HepG2 (cell line): ENCODE measurements around the gene NTSR2. TPM values are rescaled to one million over a fixed set of nuclear protein-coding genes. Genes with fewer than 3 reads are reported as not detected.
A peak's percentile ranks its signal among the peaks of the same experiment; 100 is the strongest.

Experiments
- AHDC1 ChIP-seq: sonication (generic); formaldehyde crosslinking; IDR thresholded peaks from 2 replicates; pipeline ENCODE4 v1.5.1; 2020; ENCODE audit warnings: mild to moderate bottlenecking, missing genetic modification reagents, borderline replicate concordance
- ARNT2 ChIP-seq: sonication (generic); formaldehyde crosslinking; IDR thresholded peaks from 2 replicates; pipeline ENCODE4 v1.8.0; 2022; ENCODE audit warnings: mild to moderate bottlenecking, low read depth, missing genetic modification reagents, moderate library complexity
- BRD4 ChIP-seq: sonication (generic); formaldehyde crosslinking; IDR thresholded peaks from 2 replicates; pipeline ENCODE4 v1.4.0; 2020; ENCODE audit warnings: missing genetic modification reagents
- FOSL1 ChIP-seq: sonication (generic); formaldehyde crosslinking; IDR thresholded peaks from 2 replicates; pipeline ENCODE4 v1.9.0; 2021; ENCODE audit warnings: missing genetic modification reagents, borderline replicate concordance
- HDAC1 ChIP-seq: sonication (generic); formaldehyde crosslinking; IDR thresholded peaks from 2 replicates; pipeline ENCODE4 v1.5.1; 2020; ENCODE audit warnings: mild to moderate bottlenecking, missing genetic modification reagents
- HNRNPLL ChIP-seq: fragments of 200-400 bp; formaldehyde crosslinking; IDR thresholded peaks from 2 replicates; pipeline ENCODE4 v1.6.1; 2017; ENCODE audit warnings: mild to moderate bottlenecking, low read depth, low read length; ENCODE audit not compliant: poor library complexity, severe bottlenecking
- MAF1 ChIP-seq: sonication (generic); formaldehyde crosslinking; IDR thresholded peaks from 2 replicates; pipeline ENCODE4 v1.5.0; 2020; ENCODE audit warnings: missing genetic modification reagents, borderline replicate concordance
- MAZ ChIP-seq, 2 experiments: sonication (generic) in 1 of 2; formaldehyde crosslinking in 1 of 2; IDR thresholded peaks; 2 replicates each; pipeline versions ENCODE4 v1.5.0 to v1.6.1; 2012 to 2020; ENCODE audit warnings: low read depth in 2 of 2, mild to moderate bottlenecking in 2 of 2, borderline replicate concordance in 1 of 2, improper control_type of control experiment in 1 of 2, low read length in 1 of 2, missing genetic modification reagents in 1 of 2, moderate library complexity in 1 of 2
- MXD4 ChIP-seq: IDR thresholded peaks from 2 replicates; pipeline ENCODE4 v1.6.1; 2016; ENCODE audit warnings: mild to moderate bottlenecking, missing biosample characterization, missing genetic modification reagents
- MXI1 ChIP-seq: IDR thresholded peaks from 3 replicates; pipeline ENCODE4 v1.6.1; 2012; ENCODE audit warnings: low read depth, low read length, inconsistent platforms, borderline replicate concordance
- NR2F2 ChIP-seq: IDR thresholded peaks from 2 replicates; pipeline ENCODE4 v1.6.1; 2012; ENCODE audit warnings: low read depth, inconsistent platforms, borderline replicate concordance
- SIN3B ChIP-seq: fragments of 150-350 bp; IDR thresholded peaks from 2 replicates; pipeline ENCODE4 v1.6.1; 2014; ENCODE audit warnings: low read length
- SOX6 ChIP-seq, 2 experiments: fragments of 450-650 bp in 1 of 2; sonication (generic) in 1 of 2; formaldehyde crosslinking in 1 of 2; IDR thresholded peaks; 2 replicates each; pipeline versions ENCODE4 v1.4.0 to v1.6.1; 2017 to 2020; ENCODE audit warnings: antibody characterized with exemption in 1 of 2, mild to moderate bottlenecking in 1 of 2, missing genetic modification reagents in 1 of 2
- ZFP37 ChIP-seq: sonication (generic); formaldehyde crosslinking; IDR thresholded peaks from 2 replicates; pipeline ENCODE4 v1.4.0; 2020; ENCODE audit warnings: missing genetic modification reagents, borderline replicate concordance
- ZNF574 ChIP-seq: sonication (generic); formaldehyde crosslinking; IDR thresholded peaks from 2 replicates; pipeline ENCODE4 v1.4.0; 2020; ENCODE audit warnings: missing genetic modification reagents
- polyA plus RNA-seq, 8 experiments: library from polyadenylated mRNA; depleted of rRNA in 3 of 8; stranded (reverse) in 7 of 8; unstranded in 1 of 8; fragments of >200 nt; fragmentation: Illumina TruSeq in 4 of 8; extraction: Trizol in 4 of 8; gene quantifications; 2 replicates each; pipeline versions ENCODE4 v1.2.1 to v1.2.3, GENCODE V29; 2011 to 2016; ENCODE audit warnings: low read depth in 4 of 8, missing spikeins in 1 of 8, mixed read lengths in 1 of 8; ENCODE audit not compliant: insufficient read depth in 1 of 8
- total RNA-seq, 5 experiments: library from RNA; depleted of rRNA; stranded (reverse); fragments of >200 nt; fragmentation: Illumina TruSeq; extraction: Trizol; gene quantifications; 2 replicates each; pipeline ENCODE4 v1.2.3, GENCODE V29; 2016; ENCODE audit warnings: low read depth in 1 of 5
- TF ChIP-seq, protein P1 (sequence below): sonication (generic); formaldehyde crosslinking; IDR thresholded peaks from 2 replicates; pipeline ENCODE4 v1.5.0; 2020; ENCODE audit warnings: missing genetic modification reagents
- TF ChIP-seq, protein P2 (sequence below): sonication (generic); formaldehyde crosslinking; IDR thresholded peaks from 2 replicates; pipeline ENCODE4 v1.4.0; 2020; ENCODE audit warnings: mild to moderate bottlenecking, missing genetic modification reagents

Gene NTSR2
- total and polyA plus RNA-seq, 2 of the 13 experiments (the other 11 are each of a cell fraction or from before 2014, with no cell fraction given), result not detected

DNA sequence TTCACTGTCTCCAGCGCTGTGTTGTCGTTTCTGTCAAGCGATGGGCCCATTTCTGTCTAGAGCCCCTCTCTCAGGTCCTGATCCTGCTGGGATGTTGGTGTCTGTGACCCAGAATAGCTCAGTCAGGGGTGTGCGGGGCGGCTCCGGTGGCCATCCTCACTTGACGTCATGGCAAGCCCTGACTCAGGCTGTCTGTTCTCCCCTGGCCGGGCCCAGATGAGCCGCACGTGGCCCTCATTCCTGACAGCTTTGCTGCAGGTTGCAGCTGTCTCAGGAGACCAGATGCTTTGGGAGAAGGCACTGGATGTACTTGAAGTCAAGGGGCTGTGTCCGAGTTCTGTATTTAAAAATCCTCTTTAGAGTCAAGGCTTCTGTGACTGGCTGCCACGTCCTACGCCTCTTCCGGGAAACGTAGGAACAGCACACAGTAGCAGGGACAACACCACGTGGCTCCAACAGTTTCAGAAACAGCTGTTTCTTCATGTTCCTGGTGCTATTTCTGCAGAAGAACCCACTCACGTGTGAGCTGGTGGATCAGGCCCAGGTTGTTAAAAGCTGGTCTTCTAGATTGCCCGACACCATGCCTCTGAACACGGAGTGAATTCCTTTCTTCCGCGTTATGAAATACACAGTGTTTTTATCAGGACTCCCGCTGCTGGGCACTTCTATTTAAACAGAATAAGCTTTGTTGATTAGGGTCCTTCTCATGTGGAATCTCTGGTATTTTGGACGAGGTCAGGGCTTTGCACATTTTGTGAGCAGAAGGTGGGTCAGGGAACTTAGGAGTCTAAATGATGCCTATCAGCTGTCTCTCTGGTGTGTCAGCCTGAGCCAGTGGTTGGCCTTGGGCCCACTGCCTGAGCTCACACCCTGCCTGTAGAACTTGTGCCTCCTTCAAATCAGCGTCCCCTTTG lies 28.3 kb upstream of the NTSR2 start (continued):
- no peak for TF ChIP-seq AHDC1
- peak; percentile 13; the same call in 1 of the 2 replicates for TF ChIP-seq FOSL1 (CRISPR knock-in tag)
- TF ChIP-seq ZFP37 (CRISPR knock-in tag), result 0 out of 2 replicates have a peak, but pooled peaks have one; percentile 43
- 0 out of 2 replicates have a peak, but pooled peaks have one; percentile 30 for TF ChIP-seq BRD4
- TF ChIP-seq MXI1, result no peak
- 0 out of 2 replicates have a peak, but pooled peaks have one; percentile 12 for TF ChIP-seq MAF1
- peak; percentile 49 for TF ChIP-seq MXD4 (CRISPR knock-in tag)
- TF ChIP-seq ZNF574 (CRISPR knock-in tag), result peak; percentile 49; the same call in 1 of the 2 replicates
- TF ChIP-seq SIN3B, result no peak
- TF ChIP-seq SOX6 (IDR thresholded peaks at IDR 0.05), result no peak
- TF ChIP-seq SOX6 (CRISPR knock-in tag; IDR thresholded peaks at IDR 0.05), result peak; percentile 52; the same call in 1 of the 2 replicates
- no peak for TF ChIP-seq NR2F2
- no peak for TF ChIP-seq HNRNPLL
- TF ChIP-seq HDAC1, result 0 out of 2 replicates have a peak, but pooled peaks have one; percentile 41
- peak; percentile 58; the same call in 1 of the 2 replicates for TF ChIP-seq ARNT2 (CRISPR knock-in tag)
- TF ChIP-seq, protein P1, sequence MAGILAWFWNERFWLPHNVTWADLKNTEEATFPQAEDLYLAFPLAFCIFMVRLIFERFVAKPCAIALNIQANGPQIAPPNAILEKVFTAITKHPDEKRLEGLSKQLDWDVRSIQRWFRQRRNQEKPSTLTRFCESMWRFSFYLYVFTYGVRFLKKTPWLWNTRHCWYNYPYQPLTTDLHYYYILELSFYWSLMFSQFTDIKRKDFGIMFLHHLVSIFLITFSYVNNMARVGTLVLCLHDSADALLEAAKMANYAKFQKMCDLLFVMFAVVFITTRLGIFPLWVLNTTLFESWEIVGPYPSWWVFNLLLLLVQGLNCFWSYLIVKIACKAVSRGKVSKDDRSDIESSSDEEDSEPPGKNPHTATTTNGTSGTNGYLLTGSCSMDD (CRISPR knock-in tag), result no peak
- TF ChIP-seq, protein P2, sequence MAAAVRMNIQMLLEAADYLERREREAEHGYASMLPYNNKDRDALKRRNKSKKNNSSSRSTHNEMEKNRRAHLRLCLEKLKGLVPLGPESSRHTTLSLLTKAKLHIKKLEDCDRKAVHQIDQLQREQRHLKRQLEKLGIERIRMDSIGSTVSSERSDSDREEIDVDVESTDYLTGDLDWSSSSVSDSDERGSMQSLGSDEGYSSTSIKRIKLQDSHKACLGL, result peak; percentile 42; the same call in 1 of the 2 replicates
- TF ChIP-seq MAZ (IDR thresholded peaks at IDR 0.05; ENCODE audit: borderline replicate concordance, low read depth, low read length), result no peak
- TF ChIP-seq MAZ (CRISPR knock-in tag; IDR thresholded peaks at IDR 0.05; ENCODE audit: low read depth), result no peak
